ENCODE measurements around the gene KCNK13. TPM values are rescaled to one million over a fixed set of nuclear protein-coding genes. Genes with fewer than 3 reads are reported as not detected.

KCNK13 gene
- total RNA-seq, 1 experiment from 2014 or later, result not detected

- H3K4me3 ChIP-seq (ENCODE audit: low read depth in 2 of 2, low read length in 2 of 2), result no peak overlapping the region
- no peaks in the 10 kb centered on the region for H3K36me3 ChIP-seq (ENCODE audit: control insufficient read depth, insufficient read depth, low read length)
- peaks cover 11% of the 10 kb centered on the region for H3K27me3 ChIP-seq (ENCODE audit: control insufficient read depth, insufficient read depth, low read length)
- POLR2A ChIA-PET, result no interaction called here
- ATAC-seq (no peak), DNase-seq (ENCODE audit: low read depth, low spot score) (no peak)
- H3K9me3 ChIP-seq (ENCODE audit: control insufficient read depth, insufficient read depth, low read depth, low read length), result no peaks in the 10 kb centered on the region
- BruUV-seq (replicated peaks), result no TSS peak
- TF ChIP-seq CTCF (IDR thresholded peaks at IDR 0.05) (no peak), POLR2AphosphoS5 (IDR thresholded peaks at IDR 0.05; ENCODE audit: low read depth, low read length) (no peak), SIN3A (IDR thresholded peaks at IDR 0.05; ENCODE audit: borderline replicate concordance, insufficient read depth, low read depth, low read length) (no peak), REST (IDR thresholded peaks at IDR 0.05; ENCODE audit: insufficient read depth in 1 of 2, low read depth in 2 of 2, low read length in 1 of 2) (no peak), TCF7L2 (IDR thresholded peaks at IDR 0.05; ENCODE audit: low read depth, low read length) (no peak)
- CTCF ChIA-PET, result no interaction called here
- intact Hi-C loops (cut with micrococcal nuclease; ENCODE audit: unreplicated experiment), result no loop called here
- in situ Hi-C loops (cut with HindIII; ENCODE audit: low pct_unique_long_range_greater_than_20kb, low sequenced_read_pairs), result no loop called here
- H3K4me1 ChIP-seq (ENCODE audit: control insufficient read depth, insufficient read depth, low read length), result no peaks in the 10 kb centered on the region
- no peak overlapping the region for H3K27ac ChIP-seq (ENCODE audit: low read length)
Measured at GRCh38 chr14:90053044-90053443, 8.8 kb upstream of the KCNK13 start.

- Histone ChIP-seq H3K4me1 (ENCODE audit: control insufficient read depth, insufficient read depth, low read length) (no peaks in the 10 kb centered on the region), H3K4me3 (ENCODE audit: low read depth in 2 of 2, low read length in 2 of 2) (no peak overlapping the region), H3K27me3 (ENCODE audit: control insufficient read depth, insufficient read depth, low read length) (peaks cover 26% of the 10 kb centered on the region), H3K9me3 (ENCODE audit: control insufficient read depth, insufficient read depth, low read depth, low read length) (no peaks in the 10 kb centered on the region), H3K27ac (ENCODE audit: low read length) (no peak overlapping the region), H3K36me3 (ENCODE audit: control insufficient read depth, insufficient read depth, low read length) (no peaks in the 10 kb centered on the region)
- intact Hi-C loops (cut with micrococcal nuclease; ENCODE audit: unreplicated experiment), result no loop called here
- POLR2A ChIA-PET, result interaction anchor here (0.7 kb wide), 1 partner anchor 36 kb away, joined by 8 read pairs; no protein-coding TSS in a partner anchor
- in situ Hi-C loops (cut with HindIII; ENCODE audit: low pct_unique_long_range_greater_than_20kb, low sequenced_read_pairs), result no loop called here
- BruUV-seq (replicated peaks), result no TSS peak
- DNase-seq (ENCODE audit: low read depth, low spot score) (no peak), ATAC-seq (no peak)
- CTCF ChIA-PET, result no interaction called here
- no peak for TF ChIP-seq TCF7L2 (IDR thresholded peaks at IDR 0.05; ENCODE audit: low read depth, low read length)
- TF ChIP-seq REST (IDR thresholded peaks at IDR 0.05; ENCODE audit: insufficient read depth in 1 of 2, low read depth in 2 of 2, low read length in 1 of 2), result no peak
- no peak for TF ChIP-seq POLR2AphosphoS5 (IDR thresholded peaks at IDR 0.05; ENCODE audit: low read depth, low read length)
- no peak for TF ChIP-seq CTCF (IDR thresholded peaks at IDR 0.05)
- TF ChIP-seq SIN3A (IDR thresholded peaks at IDR 0.05; ENCODE audit: borderline replicate concordance, insufficient read depth, low read depth, low read length), result no peak
Measured at GRCh38 chr14:90054803-90055202, 7.0 kb upstream of the KCNK13 start.

Measured in Panc1 (cell line).